Mesenteric fat pad (tissue), 1 donor: ENCODE results near the gene DENND5B. TPM values are rescaled to one million over a fixed set of nuclear protein-coding genes. Genes with fewer than 3 reads are reported as not detected.
"Not testable (repeated sequence)": the region's sequence is repeated elsewhere in the genome, so short reads cannot be mapped to it uniquely, and the experiment has no call there.

Experiments used
- DNase-seq: peaks from one replicate; pipeline ENCODE4 v3.0.0-alpha.2; 2020; ENCODE audit warnings: low spot score
- total RNA-seq: library from RNA; stranded (reverse); fragmentation: NEBNext Ultra II Directional; extraction: Animal tissue kit (Norgen Biotek cat#: 25700); gene quantifications from one replicate; pipeline ENCODE4 v1.2.1, GENCODE V29; 2021
- donor health status: DM: yes; HTN: yes; CAD: no.

Gene DENND5B
- total RNA-seq, 1 donor from 2014 or later = 15.4 TPM

DNA sequence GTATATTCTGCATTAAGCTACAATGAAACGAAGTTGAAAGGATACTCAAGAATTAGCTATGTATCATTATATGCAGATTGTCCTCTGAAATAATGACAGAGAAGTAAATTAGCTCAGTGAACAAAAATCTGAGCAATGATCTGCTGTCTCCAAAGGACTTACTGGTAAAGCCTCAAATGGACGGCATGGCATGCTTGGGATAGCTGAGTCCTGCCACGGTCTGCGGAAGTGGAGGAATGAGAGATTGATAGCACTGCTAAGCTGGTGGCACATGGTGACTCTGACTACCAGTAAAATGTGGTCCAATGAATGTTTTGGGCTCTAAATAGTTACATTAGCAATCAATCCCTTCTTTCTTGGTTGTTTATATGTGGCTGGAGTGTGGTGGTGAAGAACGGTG is 3.7 kb upstream of the DENND5B start:
- DNase-seq = no peak

DNA sequence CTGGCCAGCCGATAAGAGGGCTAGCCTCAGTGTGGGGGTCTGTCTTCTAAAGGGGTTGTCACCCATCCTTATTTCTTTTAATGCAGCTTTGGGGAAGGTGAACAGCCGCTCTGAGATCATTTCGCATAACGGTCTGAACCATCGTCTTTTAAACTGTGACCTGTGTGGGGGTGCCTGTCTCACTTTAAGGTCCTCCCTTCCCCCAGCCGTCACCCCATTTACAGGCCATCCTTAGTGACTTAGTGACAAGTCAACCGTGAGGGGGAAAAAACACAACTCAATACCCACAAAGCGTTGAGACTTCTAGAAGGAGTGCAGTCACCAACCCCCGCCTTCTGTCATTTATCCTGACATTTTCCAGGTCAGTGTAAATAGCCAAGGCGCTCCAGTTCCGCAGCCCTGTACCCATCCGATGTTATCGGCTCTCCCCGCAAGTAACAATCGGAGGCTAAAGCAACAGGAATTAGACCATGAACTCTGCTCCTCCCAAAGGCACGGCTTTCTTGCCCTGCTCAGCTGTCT is 505 bp upstream of the DENND5B start:
- DNase-seq = no peak

DNA sequence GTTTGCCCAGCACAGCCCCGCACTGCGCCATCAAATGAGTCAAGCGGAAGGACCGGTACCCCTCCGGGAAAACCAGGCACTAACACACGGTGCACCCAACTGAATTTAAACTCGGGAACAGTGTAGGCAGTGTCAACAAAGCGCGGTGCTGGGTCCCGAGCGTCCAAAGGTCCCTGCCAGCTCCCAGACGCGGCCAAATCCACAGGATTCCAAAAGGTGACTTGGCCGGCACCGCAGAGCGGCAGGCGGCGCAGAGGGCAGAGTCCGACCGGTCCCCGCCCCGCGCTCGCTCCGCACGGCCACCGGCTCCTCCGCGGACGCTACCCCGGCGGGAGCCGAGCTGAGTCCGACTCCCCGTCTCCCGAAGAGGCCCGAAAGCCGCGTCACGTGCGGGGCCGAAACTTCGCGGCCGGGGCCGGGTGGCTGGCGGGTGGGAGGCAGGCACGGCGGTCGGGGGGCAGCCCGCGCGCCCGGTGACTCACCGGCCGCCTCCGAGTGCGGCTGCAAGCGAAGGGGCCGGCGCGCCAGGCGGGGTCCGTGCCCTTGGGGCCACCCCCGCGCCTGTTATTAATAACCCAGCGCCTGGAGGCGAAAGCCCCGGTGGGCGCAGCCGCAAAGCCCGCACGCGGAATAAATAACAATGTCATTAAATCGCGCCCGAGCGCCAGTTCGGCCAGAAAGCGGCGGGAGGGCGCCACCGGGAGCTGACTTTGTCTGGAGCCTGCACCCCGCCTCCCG is 863 bp downstream of the DENND5B start:
- peak; percentile 91 for DNase-seq

DNA sequence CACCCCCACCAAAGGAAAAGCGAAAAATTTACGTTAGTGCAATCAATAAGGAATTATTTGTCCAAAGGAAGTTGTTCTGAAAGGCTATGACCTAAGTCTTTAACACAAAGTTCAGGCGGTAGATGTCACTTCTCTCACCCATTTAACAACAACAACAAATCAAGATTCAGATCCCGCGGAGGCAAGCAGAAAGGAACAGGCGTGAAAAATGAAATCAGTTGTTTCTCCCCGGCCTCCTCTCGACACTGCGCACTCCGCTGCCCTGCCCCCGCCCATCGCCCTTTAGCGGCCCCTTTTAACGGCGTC is 1.4 kb downstream of the DENND5B start:
- no peak for DNase-seq

DNA sequence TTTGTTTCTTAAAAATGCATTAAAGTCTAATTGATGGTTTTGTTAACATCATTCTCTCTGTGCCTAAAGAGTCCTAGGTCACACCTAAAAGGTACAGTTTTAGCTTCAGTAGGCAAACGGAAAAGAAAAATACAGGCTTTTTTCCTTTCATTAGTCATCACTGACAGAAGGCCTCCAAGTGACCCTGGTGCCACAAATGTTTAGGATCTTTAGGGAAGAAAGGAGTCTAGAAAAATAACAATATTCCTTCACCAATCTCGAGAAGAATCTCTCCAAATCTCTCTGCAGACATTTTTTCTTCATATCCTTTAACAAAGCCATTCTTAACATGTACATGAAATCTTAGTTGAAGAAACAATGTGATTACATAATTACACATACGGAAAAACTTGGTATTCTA is 2.0 kb downstream of the DENND5B start:
- DNase-seq = no peak

DNA sequence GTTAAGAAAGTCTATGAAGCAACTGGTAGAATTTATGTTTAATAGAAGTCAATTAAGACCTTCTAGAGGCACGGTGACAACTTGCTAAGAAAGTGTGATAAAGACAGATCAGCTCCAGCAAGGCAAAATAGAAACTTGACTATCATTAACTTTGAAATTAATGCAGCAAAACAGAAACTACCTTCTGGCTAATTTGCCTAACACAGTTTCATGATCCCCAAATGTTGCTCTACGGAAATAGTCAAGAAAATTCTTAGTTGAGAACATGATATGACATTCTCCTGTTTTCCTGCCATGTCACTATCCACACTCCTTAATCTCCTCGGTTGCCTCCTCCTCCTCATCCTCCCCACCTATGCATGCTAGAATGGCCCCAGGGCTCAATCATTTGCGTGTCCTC is 4.2 kb downstream of the DENND5B start:
- no peak for DNase-seq

DNA sequence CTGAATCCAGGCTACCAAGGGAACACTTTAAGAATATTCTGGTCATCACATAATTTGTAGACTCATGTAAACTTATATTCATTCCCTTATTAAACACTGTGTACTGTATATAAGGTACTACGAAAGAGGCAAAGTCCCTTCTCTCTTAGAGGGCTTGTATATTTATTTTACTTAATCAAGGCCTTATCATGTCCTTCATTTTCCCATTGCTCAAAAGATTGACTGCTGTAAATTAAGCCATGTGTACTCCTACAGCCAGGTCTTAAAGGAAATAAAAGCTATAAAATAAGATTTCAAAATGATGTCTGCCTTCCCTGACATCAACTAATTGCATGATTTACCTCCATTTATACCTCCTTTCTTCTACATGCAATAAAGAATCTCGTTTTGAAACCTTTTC is 5.0 kb downstream of the DENND5B start:
- no peak for DNase-seq

DNA sequence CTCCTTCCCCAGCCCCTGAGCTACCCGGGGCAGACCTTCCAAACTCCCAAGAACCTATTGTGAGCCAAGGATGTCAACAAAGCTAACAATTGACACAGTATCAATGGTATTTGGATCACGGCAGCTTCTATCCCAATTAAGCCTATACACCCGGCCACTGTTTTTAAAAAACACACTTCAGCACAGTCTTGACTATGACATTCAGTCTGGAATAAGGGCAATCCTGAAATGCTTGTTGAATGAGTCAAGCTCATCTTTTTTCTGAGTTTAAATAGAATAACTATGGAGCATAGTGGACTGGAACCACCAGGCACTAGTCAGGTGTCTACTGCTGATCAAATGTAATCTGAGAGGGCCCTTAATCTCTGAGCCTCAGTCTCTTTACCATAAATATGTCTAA is 5.7 kb downstream of the DENND5B start:
- no peak for DNase-seq

DNA sequence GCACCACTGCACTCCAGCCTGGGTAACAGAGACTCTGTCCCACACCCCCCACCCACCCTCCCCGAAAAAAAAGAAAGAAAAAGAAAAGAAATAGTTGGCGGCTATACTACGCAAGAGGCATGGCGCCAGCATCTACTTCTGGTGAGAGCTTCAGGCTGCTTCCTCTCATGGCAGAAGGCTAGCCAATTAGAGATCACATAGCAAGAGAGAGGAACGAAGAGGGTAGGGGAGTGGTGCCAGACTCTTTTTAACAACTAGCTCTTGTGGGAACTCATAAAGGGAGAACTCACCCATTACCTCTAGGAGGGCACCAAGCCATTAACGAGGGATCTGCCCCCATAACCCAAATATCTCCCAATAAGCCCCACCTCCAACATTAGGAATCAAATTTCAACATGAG is 6.2 kb downstream of the DENND5B start:
- DNase-seq = no peak

DNA sequence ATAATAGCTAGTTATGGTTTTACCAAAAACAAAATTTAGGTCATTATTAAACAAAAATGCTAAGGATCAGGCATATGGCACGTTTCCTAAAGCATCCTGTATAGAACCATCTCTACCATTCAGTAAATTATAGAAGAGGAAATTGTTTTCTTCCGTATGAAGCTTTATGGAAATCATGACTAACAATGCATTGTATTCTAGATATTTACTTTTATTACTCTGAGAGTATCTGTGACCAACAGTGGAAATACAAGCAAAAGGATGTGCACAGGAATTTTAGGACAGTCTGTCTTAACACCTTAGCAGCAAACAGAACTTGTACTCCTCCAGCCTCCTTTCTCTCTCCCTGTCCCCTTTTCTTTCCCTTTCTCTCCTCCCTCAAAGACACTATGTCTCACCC is 7.1 kb downstream of the DENND5B start:
- DNase-seq = no peak

DNA sequence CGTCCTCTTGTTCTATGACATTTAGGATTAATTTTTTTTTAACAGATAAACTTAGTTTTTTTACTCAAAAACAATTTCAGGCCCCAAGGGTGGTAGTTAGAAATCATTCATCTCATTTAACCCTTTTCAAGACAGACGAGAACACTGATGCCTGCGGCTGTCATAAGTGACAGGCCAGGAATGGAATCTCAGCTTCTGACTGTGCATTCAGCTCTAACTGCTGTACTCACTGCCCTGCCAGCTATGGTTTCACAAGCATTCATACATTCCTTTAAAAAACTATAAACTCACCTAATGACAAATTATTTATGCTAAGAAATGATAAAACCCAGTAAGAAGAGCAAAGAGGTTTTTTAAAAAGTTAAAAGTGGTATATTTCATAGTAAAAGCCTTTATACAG is 8.8 kb downstream of the DENND5B start:
- DNase-seq = no peak

DNA sequence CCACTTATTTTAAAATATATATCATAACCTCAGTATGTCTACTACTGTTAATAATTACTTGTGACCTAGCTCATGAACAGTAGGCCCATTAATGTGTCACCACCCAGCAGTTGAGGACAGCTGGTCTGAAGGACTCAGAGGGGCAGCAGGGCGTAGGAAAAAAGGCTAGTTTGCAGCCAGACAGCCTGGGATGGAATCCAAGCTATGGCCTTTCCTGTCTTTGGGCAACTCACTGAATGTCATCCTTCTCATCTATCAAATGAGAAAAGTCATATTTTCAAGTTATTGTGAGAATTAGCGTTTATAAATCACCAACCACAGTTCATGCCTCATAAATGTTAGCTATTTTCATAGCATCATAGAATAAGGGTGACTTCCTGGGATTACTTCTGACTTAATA is 12.3 kb downstream of the DENND5B start:
- no peak for DNase-seq

DNA sequence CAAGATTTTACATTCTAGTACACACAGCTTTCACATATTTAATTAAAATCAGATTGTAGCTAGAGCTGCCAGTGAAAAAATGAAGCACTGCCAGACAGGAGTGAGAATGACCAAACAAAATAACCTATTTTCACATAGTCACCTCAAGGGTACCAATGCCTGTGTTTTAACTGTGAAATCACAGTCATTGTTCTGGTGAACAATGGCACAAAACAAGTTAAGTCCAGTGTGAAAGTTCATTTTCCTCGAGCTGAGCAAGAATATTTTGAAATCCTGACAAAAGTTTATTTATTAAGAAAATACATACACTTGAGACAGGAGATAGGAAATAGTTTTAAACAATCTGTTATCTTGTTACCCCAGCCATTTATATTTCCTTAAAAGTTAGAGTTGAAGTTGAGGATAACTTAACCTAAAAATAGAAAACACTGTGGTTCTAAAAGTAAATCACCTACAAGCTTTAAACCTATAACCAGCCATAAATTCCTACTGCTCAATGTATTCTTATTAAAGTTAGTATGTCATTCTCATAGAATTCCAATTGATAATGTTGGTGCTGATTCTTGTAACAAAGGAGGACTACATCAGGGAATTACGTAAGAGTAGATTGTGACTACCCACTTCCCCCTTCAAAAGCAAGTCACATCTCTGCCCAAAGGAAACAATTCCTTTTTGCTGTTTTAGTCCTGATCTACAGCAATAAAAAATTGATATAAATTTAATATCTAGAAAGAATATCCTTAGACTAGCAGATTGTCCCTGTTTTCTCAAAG is 15.9 kb downstream of the DENND5B start:
- DNase-seq = no peak

DNA sequence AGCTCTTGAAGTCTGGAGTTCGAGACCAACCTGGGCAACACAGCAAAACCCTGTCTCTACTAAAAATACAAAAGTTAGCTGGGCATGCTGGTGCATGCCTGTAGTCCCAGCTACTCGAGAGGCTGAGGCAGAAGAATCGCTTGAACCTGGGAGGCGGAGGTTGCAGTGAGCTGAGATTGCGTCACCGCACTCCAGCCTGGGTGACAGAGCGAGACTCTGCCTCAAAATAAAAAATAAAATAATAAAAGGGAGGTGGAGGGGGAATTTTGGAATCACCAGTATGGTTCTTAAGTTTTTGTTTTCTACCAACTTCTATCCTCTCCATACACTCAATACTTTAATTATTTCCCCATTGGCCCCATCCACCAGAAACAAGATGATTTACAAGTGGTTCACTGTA is 16.6 kb downstream of the DENND5B start:
- DNase-seq = not testable (repeated sequence)

DNA sequence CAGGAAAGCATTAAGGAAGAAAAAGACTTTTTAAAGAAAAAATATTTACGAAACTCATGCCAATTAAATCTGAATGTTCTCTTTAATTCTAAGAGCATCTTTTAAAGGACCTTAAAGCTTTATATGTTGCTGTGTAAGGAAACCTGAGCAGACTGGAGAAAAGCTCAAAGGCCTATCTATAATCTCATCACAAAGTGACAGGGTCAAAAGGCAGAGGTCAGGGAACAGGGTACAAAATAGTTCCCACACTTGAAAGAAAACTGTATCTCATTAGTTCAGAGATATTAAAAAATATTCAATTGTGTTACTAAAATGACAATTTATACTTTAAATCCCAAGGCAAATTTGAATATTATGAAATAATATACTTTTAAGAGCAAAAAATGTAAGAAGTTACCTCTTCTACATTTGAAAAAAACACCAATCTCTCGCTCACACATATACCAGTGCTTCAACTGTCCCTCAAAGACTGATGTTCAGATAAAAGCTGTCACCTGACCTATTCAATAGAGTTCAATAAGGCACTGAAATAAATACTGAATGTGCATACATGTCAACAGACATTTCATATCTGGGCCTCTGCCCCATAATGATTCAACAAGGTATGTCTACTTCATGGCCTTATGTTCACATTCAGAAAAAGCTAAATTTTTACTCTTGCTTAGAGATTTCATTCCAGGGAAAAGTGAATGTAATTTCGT is 17.9 kb downstream of the DENND5B start:
- no peak for DNase-seq

DNA sequence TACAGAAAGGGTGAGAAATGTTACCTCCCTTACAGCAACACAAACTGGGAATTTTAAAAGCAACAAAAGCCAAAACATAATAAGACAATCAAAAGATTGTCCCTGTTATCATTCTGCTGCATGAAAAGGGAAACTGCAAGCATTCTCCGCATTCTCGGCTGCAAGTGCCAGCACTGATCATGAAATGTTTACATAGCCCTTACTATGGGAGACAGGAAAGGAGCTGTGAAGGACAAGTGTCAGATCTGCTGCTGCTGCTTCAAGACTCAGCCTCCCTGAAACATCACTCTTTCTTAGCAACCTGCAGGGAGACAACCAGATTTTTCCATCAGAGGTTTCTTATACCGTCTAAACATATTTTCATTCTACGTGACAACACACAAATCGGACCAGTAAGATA is 20.1 kb downstream of the DENND5B start:
- DNase-seq = no peak

DNA sequence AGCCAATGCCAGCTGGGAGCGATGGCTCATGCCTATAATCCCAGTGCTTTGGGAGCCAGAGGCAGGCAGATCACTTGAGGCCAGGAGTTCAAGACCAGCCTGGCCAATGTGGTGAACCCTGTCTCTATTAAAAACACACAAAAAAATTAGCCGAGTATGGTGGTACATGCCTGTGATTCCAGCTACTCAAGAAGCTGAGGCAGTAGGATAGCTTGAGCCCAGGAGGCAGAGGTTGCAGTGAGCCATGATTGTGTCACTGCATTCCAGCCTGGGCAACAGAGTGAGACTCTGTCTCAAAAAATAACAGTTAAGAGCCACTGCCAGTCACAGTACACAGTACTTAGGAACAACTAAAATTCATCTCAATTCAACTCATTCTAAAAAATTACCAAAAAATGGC is 21.4 kb downstream of the DENND5B start:
- DNase-seq = not testable (repeated sequence)

DNA sequence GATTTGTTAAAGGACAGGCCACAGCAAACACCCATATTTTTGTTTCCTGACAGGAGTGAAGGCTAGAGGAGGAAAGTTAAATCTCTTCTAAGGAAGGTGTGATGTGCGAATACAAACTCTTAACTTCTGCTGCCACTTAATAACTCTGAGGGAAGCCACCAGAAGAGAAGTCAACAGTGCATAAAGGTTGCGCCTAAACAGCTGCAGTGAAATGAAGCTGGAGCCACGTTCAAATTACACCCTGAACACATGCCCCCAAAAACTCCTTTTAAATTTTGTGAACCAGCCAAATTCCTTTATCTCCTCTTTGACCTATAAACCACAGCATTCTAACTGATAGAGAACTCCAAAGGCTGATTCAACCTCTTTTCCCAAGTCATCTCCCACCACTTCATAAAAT is 22.4 kb downstream of the DENND5B start:
- DNase-seq = no peak

DNA sequence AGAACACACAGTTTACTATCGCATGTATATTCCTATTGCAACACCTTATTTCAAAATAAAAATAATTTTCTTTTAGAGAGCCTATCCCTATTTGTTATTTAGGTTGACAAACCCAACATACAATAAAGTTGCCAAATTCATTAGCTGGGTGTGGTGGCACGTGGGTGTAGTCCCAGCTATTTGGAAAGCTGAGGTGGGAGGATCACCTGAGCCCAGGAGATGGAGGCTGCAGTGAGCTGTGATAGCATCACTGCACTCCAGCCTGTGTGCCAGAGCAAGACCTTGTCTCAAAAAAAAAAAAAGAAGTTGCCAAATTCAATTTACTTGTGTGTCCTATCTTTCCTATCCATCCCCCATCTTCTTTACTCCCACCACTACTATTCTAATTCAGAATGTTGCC is 23.9 kb downstream of the DENND5B start:
- DNase-seq = no peak

DNA sequence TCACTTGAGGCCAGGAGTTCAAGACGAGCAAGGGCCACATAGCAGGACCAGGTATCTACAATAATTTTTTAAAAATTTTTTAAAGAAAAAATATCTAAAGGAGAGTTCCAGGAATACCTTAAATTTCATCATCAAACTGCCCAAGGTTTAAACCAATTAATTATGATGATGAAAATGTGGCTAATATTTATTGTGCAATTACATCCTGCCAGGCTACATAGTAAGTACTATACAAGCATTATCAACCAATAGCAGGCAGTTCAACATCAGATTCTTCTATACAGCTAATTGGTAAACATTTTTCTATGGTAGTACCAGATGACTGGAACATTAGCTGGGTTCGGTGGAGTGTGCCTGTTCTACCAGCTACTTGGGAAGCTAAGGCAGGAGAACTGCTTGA is 24.4 kb downstream of the DENND5B start:
- DNase-seq = no peak

DNA sequence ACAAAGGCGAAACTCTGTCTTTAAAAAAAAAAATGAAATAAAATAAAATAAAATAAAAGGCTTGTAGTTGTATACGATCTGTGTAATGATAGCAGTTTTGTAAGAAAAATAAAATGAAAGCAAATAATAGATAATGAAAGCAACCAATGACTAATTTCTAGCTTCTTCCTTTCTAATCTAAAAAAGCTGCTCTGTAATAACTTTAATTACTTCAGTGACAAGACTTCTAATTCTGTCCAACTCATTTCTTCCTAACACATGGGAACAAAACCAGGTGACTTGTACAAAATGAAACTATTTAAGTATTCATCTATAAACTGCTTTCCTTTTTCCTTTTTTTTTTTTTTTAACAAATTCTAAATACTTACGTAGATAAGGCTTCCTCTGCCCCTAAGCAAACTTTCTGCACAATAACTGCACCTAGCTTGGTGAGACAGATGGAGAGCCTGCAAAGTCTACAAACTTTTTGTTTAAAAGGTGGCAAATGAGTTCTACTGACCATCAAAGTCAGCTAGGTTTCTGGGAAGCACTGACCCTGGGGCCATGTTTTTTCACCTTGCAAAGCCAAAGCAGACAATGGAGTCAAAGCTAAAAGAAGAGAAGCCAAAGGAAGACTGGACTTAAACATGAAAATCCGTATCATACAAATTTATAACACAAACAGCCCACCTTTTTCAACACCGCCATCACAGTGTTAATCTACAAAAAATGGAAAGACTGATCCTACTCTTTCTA is 28.2 kb downstream of the DENND5B start:
- no peak for DNase-seq

DNA sequence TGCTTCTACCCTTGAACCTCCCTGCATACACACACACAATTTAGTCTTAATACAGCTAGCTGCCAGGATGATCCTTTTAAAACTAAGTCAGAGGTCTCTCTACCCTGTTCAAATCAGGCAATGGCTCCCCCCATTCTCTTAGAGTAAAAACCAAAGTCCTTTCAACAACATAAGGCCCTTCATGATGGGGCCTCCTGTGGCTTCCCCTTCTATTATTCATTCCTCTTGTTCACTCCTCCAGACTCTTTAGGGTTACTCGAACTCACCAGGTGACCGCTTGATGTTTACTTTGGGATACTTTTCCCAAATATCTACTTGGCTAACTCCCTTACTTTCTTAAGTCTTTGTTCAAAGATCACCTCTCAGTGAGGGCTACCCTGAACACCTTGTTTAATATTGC is 30.4 kb downstream of the DENND5B start:
- DNase-seq = no peak
